ENCODE measurements around the gene PRR5L.

The PRR5L gene

GRCh38 chr11:36380296-36381014 lies 84.4 kb downstream of the PRR5L start:
- no peak for DNase-seq

- DNase-seq, result no peak
Observed at GRCh38 chr11:36381015-36381360, 84.9 kb downstream of the PRR5L start.

GRCh38 chr11:36383195-36383594 lies 87.1 kb downstream of the PRR5L start:
- DNase-seq, result no peak

DNA sequence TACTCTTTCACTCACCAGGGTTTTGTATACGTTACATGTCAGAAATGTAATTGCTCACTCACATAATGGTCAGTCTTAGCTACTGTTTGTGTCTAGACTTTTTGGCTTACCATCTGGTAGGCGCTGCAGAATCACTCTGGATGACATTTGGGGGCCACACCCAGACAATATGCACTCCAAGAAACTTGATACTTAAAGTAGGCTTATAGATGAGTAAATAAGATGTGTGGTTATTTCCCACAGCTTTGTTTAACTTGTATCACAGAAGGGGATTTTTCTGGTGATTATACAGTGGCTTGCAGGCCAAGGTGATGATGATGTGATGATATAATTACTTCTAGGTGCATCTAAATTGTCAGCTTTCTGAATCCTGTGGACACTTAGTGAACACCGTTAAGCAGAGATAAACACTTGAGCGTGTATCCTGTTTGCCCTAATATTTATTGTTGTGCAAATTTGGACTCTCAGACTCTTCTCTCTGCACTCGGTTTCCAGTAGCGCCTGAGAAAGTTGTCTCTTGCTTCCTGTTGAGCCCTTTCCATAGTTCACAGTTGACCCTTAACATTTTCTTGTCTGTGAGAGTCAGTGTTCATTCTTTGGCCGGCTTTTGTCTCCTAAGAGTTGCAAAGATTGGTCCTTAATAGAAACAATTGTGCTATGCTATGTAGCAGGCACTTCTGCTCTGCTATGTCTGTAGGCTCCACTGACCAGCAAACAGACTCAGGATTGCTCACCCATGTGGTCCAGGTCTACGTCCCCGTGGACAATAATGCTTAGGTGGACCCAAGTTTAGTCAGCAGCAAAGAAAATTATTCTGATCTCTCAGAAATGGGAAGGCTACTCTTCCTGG lies 89.3 kb downstream of the PRR5L start:
- DNase-seq, result no peak

DNA sequence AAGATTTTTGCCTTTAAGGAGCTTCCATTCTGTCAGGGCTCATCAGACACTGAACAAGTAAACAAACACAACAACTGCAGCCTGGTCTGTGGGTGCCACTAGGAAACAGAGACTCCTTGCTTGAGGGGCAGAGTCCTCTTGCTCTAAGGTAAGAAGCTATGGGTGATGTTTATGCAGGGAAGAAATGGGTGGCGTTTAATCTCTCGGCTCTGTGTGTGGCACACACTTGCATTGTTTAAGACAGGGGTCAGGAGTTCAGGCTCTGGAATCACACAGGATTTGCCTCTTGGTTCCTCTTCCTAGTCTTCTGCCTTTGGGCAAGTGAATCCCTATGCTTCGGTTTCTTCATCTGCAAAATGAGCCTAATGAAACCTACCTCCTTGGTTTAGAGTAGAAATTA lies 90.3 kb downstream of the PRR5L start:
- no peak for DNase-seq

- no peak for DNase-seq
Observed at GRCh38 chr11:36388071-36388470, 92.0 kb downstream of the PRR5L start.

- no peak for DNase-seq
Observed at GRCh38 chr11:36388951-36389350, 92.9 kb downstream of the PRR5L start.

- no peak for DNase-seq
Observed at GRCh38 chr11:36389811-36390210, 93.7 kb downstream of the PRR5L start.

DNA sequence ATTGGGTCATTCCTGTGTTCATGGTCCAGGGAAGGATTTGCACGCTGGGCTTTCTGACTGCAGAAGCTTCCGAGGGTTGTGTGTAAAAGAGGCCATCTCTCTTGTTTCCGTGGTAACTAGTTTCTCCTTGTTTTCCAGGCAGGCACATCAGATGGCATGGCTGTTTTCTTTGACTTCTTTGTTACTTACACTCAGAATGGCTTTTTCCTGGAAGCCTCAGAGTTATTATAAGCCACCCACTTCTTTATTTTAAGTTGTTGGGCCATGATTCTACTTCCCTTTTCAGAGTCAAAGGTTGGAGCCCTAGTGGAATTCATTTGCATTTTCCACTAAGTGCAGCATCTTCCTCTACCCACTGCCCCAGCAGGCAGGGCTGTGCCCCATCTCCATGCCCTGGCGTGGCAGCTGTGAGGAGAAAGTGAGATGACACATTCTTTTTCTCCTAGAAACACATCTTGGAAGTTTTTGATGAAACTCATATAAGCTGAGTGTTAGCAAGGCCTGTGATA lies 94.9 kb downstream of the PRR5L start:
- DNase-seq, result no peak

- DNase-seq, result peak; percentile 5
Observed at GRCh38 chr11:36392196-36392595, 96.1 kb downstream of the PRR5L start.

DNA sequence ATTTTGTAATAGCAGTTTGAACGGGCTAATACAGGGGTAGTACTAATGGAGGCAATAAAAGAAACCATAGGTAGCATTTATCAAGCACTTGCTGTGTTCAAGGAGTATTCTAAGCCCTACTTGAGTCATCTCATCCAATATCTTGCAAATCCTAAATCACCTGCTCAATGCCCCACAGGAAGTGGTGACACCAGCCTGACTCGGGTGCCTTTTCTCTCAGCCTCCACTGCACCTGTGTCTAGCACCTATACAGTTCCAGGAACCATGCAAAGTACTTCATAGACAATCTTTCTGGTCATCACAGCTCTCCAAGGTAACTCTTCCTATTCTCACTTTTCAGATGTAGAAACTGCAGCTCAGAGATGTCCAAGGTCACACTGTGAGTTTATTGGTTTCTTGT lies 98.0 kb downstream of the PRR5L start:
- no peak for DNase-seq

DNA sequence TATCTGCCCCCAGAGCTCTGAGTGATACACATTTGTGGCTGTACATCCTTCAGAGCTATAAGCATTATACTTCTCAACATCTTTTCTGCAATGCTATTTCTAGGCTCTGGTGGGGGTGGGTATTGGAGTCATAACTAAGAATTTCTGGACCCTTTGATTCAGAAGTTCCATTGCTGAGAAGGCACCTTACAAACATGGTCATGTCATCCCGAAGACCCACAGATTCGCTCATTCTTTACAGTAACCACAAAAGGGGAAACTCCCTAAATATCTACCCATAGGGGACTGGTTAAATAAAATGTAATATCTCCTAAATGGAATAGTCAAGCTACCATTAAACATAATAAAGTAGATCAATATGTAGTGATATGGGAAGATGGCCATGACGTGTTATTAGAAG lies 98.8 kb downstream of the PRR5L start:
- no peak for DNase-seq

GRCh38 chr11:36395978-36396736 lies 100.1 kb downstream of the PRR5L start:
- no peak for DNase-seq

DNA sequence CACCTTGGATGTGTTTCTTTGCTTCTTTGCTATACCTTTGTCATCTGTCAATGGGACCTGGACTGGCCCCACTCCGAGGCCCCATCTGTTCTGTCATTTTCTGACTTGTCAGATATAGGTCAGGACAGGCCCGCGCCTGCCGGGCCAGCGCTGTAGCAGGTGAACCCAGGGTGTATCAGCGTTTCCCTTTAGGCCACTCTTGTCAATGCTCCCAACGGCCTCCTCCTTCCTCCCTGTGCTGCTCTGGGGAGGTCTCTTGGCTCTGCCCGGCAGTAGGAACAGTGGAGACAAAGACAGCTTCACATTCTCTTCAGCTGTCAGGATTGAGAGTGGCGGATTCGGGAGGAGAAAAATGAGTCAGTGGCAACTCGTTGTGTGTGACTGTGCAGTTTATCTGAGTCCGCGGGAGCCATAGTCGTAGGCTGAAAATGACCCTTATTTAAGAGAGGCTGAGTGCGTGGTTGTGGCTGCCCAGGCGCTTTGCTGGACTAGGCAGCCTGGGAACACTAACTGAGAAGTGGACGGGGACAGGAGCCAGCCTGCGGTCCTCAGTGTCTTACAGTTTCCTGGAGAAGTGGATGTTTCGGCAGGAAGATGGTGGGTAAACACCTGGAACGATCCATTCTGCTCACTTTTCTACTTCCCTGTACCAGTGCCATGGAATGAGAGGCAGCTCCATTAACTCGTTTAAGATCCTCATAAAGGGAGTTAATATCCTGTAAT lies 102.3 kb downstream of the PRR5L start:
- no peak for DNase-seq

- DNase-seq, result no peak
Observed at GRCh38 chr11:36399236-36399635, 103.1 kb downstream of the PRR5L start.

DNA sequence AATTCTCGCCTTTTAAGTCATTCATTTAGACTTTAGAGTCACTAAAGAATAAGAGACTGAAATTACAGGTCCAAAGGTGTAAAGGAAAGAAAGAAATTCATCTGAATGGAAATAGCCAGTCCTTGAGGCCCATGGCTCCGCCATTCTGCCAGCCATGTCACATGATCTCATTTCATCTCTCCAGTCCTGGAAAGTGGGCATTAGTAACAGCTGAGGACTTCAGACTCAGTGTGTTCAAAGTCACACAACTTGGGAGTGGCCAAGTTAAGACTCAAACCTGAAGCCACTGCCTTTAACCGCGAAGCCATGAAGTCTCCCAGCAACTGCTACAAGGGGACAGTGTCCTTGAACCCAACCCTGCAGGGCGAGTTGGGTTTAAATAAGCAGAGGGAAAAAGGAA lies 103.7 kb downstream of the PRR5L start:
- DNase-seq, result no peak

DNA sequence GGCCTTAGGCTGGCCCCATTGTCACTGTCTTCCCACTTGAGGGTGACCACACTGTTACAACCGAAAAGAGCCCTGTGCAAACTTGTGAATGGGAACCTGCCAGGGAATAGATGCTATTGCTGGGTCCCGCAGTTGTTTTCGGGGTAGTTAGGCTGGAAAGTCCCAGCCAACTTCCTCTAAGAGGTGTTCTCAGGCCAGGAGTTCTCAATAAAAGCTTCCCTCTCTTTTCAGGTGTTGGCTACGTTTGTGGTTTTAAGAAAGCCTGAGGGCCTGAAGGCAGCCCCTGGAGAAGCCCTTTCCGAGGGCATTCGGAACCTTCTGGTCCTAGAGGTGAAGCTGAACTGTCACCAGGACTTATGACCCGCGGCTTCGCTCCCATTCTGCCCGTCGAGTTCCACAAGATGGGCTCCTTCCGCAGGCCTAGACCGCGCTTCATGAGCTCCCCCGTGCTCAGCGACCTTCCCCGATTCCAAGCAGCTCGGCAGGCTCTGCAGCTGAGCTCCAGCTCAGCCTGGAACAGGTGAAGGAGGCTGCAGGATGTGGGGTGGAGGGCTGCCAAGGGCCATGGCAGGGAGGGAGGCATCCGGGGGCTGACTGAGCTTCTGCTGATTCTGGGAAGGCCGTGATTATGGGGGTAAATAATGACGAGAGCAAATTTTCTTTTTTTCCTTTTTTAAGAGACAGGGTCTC lies 104.8 kb downstream of the PRR5L start:
- no peak for DNase-seq

- DNase-seq, result no peak
Observed at GRCh38 chr11:36402568-36403170, 106.6 kb downstream of the PRR5L start.

DNA sequence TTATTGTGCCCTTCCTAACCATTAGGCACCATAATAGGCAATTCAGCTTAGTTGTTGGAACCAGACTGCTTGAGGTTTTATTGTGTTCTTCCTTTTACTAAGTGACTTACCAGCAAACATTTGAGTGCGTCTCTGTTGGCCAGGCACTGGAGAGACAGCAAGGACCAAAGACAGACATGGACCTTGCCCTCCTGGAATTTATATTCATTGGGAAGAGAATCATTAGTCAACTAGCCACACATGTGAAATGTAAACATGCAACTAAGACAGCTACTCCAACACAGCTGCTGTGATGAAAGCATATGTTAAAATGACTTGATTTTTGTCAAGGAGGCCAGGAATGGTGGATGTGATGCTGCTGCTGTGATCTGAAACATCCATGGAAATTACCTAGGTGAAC lies 107.6 kb downstream of the PRR5L start:
- no peak for DNase-seq

GRCh38 chr11:36404831-36405230 lies 108.7 kb downstream of the PRR5L start:
- no peak for DNase-seq

- no peak for DNase-seq
Observed at GRCh38 chr11:36405585-36406367, 109.7 kb downstream of the PRR5L start.

Measured in NCI-H526 treated with DMSO at 0.1 percent for 48 hours (cell line).